ENCODE measurements around the gene XRN1.
"Not testable (repeated sequence)": the region's sequence is repeated elsewhere in the genome, so short reads cannot be mapped to it uniquely, and the experiment has no call there.

Gene XRN1

DNA sequence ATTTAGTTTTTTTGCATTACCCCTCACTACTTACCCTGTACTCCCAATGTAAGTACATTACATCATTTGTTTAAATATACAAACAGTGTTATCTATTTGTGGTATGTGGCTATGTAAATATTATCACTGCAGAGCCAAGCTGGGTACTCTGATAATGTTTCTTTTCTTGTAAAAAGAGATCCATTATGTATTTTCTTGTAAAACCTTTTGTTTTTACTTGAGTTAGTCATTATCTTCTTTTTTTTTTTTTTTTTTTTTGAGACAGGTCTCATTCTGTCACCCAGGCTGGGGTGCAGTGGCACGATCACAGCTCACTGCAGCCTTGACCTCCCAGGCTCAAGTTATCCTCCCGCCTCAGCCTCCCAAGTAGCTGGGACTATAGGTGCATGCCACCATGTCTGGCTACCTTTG is 131.9 kb downstream of the XRN1 start:
- not testable (repeated sequence) for H3K4me3 ChIP-seq (ENCODE audit: low read depth in 1 of 2, low read length in 2 of 2); H3K9me3 ChIP-seq (ENCODE audit: control insufficient read depth in 1 of 2, low read length in 2 of 2); H3K27ac ChIP-seq (ENCODE audit: low read depth, low read length); H3K4me1 ChIP-seq (ENCODE audit: control insufficient read depth in 1 of 2, insufficient read depth in 2 of 2, low read length in 2 of 2); H3K9ac ChIP-seq (ENCODE audit: low read depth in 1 of 2, low read length in 2 of 2); H3K27me3 ChIP-seq (ENCODE audit: control insufficient read depth in 1 of 2, insufficient read depth in 2 of 2, low read length in 2 of 2)
- peaks cover 6 to 34% of the 10 kb centered on the region in 2 donors for H3K36me3 ChIP-seq (ENCODE audit: control insufficient read depth in 1 of 2, insufficient read depth in 2 of 2, low read length in 2 of 2)

DNA sequence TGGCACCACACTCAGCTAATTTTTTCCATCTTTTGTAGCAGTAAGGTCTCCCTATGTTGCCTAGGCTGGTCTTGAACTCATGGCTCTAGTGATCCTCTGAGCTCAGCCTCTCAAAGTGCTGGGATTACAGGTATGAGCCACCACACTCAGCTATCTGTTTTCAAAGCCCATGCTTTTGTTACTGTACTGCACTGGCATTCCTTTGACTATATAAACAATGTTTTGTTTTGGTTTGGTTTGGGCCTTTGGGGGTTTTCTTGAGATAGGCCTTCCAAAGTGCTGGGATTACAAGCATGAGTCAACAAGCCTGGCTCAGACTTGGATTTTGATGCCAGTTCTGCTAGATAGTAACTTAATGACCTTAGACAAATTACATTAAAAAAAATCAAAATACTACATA is 132.8 kb downstream of the XRN1 start:
- Histone ChIP-seq H3K27ac (ENCODE audit: low read depth, low read length) (no peak overlapping the region), H3K27me3 (ENCODE audit: control insufficient read depth in 1 of 2, insufficient read depth in 2 of 2, low read length in 2 of 2) (no peaks in the 10 kb centered on the region), H3K9me3 (ENCODE audit: control insufficient read depth in 1 of 2, low read length in 2 of 2) (no peaks in the 10 kb centered on the region), H3K9ac (ENCODE audit: low read depth in 1 of 2, low read length in 2 of 2) (no peak overlapping the region), H3K4me1 (ENCODE audit: control insufficient read depth in 1 of 2, insufficient read depth in 2 of 2, low read length in 2 of 2) (no peaks in the 10 kb centered on the region), H3K4me3 (ENCODE audit: low read depth in 1 of 2, low read length in 2 of 2) (no peak overlapping the region), H3K36me3 (ENCODE audit: control insufficient read depth in 1 of 2, insufficient read depth in 2 of 2, low read length in 2 of 2) (peaks cover 6 to 37% of the 10 kb centered on the region in 2 donors)

DNA sequence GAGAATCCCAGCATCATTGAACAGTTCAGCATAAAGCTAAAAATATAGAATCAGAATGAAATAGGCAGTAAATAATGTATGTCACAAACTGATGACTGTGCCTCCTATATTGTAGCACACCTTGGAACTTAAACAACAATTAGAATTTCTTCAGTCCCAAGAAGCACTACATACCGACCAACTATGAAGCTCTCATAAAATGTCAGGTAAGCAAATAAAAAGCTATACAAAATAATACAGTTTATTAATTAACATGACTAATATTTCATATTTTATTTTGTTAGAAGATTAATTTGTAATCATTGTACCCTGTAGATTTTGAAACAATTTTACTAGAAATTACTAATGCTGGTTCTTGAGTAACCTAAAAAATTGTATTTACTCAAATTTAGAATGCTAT is 137.4 kb downstream of the XRN1 start:
- Histone ChIP-seq H3K36me3 (ENCODE audit: control insufficient read depth in 1 of 2, insufficient read depth in 2 of 2, low read length in 2 of 2) (peaks cover 6 to 25% of the 10 kb centered on the region in 2 donors), H3K9me3 (ENCODE audit: control insufficient read depth in 1 of 2, low read length in 2 of 2) (no peaks in the 10 kb centered on the region), H3K9ac (ENCODE audit: low read depth in 1 of 2, low read length in 2 of 2) (no peak overlapping the region), H3K27me3 (ENCODE audit: control insufficient read depth in 1 of 2, insufficient read depth in 2 of 2, low read length in 2 of 2) (no peaks in the 10 kb centered on the region), H3K4me3 (ENCODE audit: low read depth in 1 of 2, low read length in 2 of 2) (no peak overlapping the region), H3K27ac (ENCODE audit: low read depth, low read length) (no peak overlapping the region), H3K4me1 (ENCODE audit: control insufficient read depth in 1 of 2, insufficient read depth in 2 of 2, low read length in 2 of 2) (no peaks in the 10 kb centered on the region)

DNA sequence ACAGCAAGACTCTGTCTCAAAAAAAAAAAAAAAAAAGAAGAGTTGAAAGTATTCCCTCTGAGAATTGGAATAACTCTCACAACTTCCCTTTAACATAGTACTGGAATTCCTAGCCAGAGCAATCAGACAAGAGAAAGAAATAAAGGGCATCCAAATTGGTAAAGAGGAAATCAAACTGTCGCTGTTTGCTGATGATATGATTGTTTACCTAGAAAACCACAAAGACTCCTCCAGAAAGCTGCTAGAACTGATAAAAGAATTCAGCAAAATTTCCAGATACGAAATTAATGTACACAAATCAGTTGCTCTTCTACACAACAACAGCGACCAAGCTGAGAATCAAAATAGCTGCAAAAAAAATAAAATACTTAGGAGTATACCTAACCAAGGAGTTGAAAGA is 145.0 kb downstream of the XRN1 start:
- peaks cover 0 to 12% of the 10 kb centered on the region in 2 donors for H3K9me3 ChIP-seq (ENCODE audit: control insufficient read depth in 1 of 2, low read length in 2 of 2)
- not testable (repeated sequence) for H3K27me3 ChIP-seq (ENCODE audit: control insufficient read depth in 1 of 2, insufficient read depth in 2 of 2, low read length in 2 of 2); H3K4me3 ChIP-seq (ENCODE audit: low read depth in 1 of 2, low read length in 2 of 2); H3K9ac ChIP-seq (ENCODE audit: low read depth in 1 of 2, low read length in 2 of 2); H3K36me3 ChIP-seq (ENCODE audit: control insufficient read depth in 1 of 2, insufficient read depth in 2 of 2, low read length in 2 of 2); H3K4me1 ChIP-seq (ENCODE audit: control insufficient read depth in 1 of 2, insufficient read depth in 2 of 2, low read length in 2 of 2); H3K27ac ChIP-seq (ENCODE audit: low read depth, low read length)

DNA sequence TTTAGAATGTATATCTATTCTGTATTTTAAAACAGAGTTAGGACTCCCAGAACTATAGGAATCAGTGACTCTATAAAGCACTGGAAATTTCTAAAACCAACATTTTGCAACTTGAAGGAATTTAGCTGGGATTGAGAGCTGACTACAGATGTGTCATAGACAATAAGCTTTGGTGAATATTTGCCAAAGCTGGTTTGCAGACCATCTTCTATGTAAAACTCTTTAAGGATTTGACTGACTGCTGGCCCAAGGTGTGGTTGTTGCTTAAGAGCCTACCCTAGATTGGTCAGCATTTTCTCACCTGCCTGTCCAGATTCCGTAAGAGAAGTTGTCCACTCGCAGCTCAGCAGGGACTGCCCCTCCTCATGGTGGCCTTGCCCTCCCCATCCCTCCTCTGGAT is 149.2 kb downstream of the XRN1 start:
- Histone ChIP-seq H3K9me3 (ENCODE audit: control insufficient read depth in 1 of 2, low read length in 2 of 2) (peaks cover 0 to 8% of the 10 kb centered on the region in 2 donors), H3K27ac (ENCODE audit: low read depth, low read length) (no peak overlapping the region), H3K4me3 (ENCODE audit: low read depth in 1 of 2, low read length in 2 of 2) (no peak overlapping the region), H3K36me3 (ENCODE audit: control insufficient read depth in 1 of 2, insufficient read depth in 2 of 2, low read length in 2 of 2) (no peaks in the 10 kb centered on the region), H3K9ac (ENCODE audit: low read depth in 1 of 2, low read length in 2 of 2) (no peak overlapping the region), H3K27me3 (ENCODE audit: control insufficient read depth in 1 of 2, insufficient read depth in 2 of 2, low read length in 2 of 2) (no peaks in the 10 kb centered on the region), H3K4me1 (ENCODE audit: control insufficient read depth in 1 of 2, insufficient read depth in 2 of 2, low read length in 2 of 2) (no peaks in the 10 kb centered on the region)

DNA sequence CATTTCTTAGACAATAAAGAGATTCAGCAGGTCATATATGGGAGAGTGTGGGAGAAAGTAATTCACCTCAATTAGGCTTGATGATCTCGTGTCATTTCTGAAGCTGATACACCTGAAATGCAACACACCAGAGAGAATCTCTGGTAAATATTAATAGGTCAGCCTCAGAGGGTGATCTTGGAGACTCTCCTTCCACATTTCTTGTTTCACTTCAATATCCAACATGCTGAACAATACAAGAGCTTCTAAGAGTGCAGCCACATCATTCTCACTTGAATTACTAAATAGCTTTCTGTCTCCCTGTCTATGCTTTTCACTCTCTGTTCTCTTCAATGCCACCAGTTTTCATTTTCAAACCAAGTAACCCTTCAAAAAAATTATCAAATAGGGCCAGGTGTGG is 151.3 kb downstream of the XRN1 start:
- no peak overlapping the region for H3K4me3 ChIP-seq (ENCODE audit: low read depth in 1 of 2, low read length in 2 of 2)
- no peaks in the 10 kb centered on the region for H3K27me3 ChIP-seq (ENCODE audit: control insufficient read depth in 1 of 2, insufficient read depth in 2 of 2, low read length in 2 of 2)
- no peaks in the 10 kb centered on the region for H3K4me1 ChIP-seq (ENCODE audit: control insufficient read depth in 1 of 2, insufficient read depth in 2 of 2, low read length in 2 of 2)
- H3K9me3 ChIP-seq (ENCODE audit: control insufficient read depth in 1 of 2, low read length in 2 of 2) = no peaks in the 10 kb centered on the region
- no peak overlapping the region for H3K27ac ChIP-seq (ENCODE audit: low read depth, low read length)
- H3K9ac ChIP-seq (ENCODE audit: low read depth in 1 of 2, low read length in 2 of 2) = no peak overlapping the region
- no peaks in the 10 kb centered on the region for H3K36me3 ChIP-seq (ENCODE audit: control insufficient read depth in 1 of 2, insufficient read depth in 2 of 2, low read length in 2 of 2)

DNA sequence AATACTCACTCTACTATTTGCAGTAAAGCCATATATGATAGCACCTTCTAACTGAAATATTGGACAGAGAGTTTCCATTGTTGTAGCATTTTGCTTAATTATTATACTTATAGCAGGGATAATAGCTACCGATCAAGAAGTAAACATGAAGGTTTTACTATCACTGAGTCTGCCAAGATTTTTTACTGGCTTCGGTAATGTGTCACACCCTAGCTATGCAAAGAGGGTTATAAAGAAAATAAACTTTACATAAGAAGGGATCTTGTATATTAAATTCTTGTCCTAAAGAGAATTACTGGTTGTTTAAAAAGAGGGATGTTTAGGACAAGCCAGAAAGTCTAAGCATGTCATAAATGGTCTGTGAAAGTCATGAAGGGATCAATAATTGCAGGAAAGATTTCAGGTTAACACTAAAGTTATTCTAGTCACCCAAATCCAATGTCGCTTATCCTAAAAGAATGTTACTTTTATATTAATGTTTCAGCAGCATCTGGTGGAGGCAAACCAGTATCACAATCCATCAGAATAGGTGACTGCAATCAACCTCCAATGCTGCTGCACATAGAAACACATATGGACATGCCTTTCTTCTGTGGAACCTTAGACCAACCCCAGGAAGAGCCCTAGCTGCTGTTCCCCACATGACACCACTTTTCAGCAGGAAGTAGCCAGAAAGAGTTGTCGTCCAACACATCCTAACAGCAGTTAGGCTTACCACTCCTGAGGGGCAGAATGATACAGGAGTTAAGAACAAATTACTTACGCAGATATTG is 159.8 kb downstream of the XRN1 start:
- H3K27me3 ChIP-seq (ENCODE audit: control insufficient read depth in 1 of 2, insufficient read depth in 2 of 2, low read length in 2 of 2) = no peaks in the 10 kb centered on the region
- no peaks in the 10 kb centered on the region for H3K36me3 ChIP-seq (ENCODE audit: control insufficient read depth in 1 of 2, insufficient read depth in 2 of 2, low read length in 2 of 2)
- H3K4me1 ChIP-seq (ENCODE audit: control insufficient read depth in 1 of 2, insufficient read depth in 2 of 2, low read length in 2 of 2) = peaks cover 0 to 4% of the 10 kb centered on the region in 2 donors
- H3K4me3 ChIP-seq (ENCODE audit: low read depth in 1 of 2, low read length in 2 of 2) = no peak overlapping the region
- no peak overlapping the region for H3K27ac ChIP-seq (ENCODE audit: low read depth, low read length)
- no peak overlapping the region for H3K9ac ChIP-seq (ENCODE audit: low read depth in 1 of 2, low read length in 2 of 2)
- H3K9me3 ChIP-seq (ENCODE audit: control insufficient read depth in 1 of 2, low read length in 2 of 2) = peaks cover 14 to 18% of the 10 kb centered on the region in 2 donors

DNA sequence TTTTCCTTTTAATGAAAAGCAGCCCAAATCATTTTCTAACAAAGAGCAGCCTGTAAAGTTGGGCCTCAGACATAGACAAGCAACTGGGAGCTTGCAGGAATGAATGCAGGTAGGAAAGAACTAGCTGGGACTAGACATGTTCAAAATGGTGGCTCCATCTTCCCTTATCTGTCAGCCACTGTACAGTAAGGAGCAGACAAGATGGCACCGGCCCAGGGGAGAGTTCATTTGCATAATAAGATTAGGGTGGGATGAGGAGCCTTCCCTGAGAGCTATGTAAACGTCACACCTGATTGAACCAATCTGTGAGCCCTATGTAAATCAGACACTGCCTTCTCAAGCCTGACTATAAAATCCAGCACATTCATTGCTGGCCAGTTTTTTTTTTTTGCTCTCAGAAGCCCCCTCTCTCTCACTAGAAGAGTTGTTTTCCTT is 162.7 kb downstream of the XRN1 start:
- H3K9ac ChIP-seq (ENCODE audit: low read depth in 1 of 2, low read length in 2 of 2) = no peak overlapping the region
- no peak overlapping the region for H3K4me3 ChIP-seq (ENCODE audit: low read depth in 1 of 2, low read length in 2 of 2)
- peaks cover 0 to 4% of the 10 kb centered on the region in 2 donors for H3K4me1 ChIP-seq (ENCODE audit: control insufficient read depth in 1 of 2, insufficient read depth in 2 of 2, low read length in 2 of 2)
- no peaks in the 10 kb centered on the region for H3K27me3 ChIP-seq (ENCODE audit: control insufficient read depth in 1 of 2, insufficient read depth in 2 of 2, low read length in 2 of 2)
- H3K36me3 ChIP-seq (ENCODE audit: control insufficient read depth in 1 of 2, insufficient read depth in 2 of 2, low read length in 2 of 2) = no peaks in the 10 kb centered on the region
- H3K27ac ChIP-seq (ENCODE audit: low read depth, low read length) = no peak overlapping the region
- peaks cover 14 to 18% of the 10 kb centered on the region in 2 donors for H3K9me3 ChIP-seq (ENCODE audit: control insufficient read depth in 1 of 2, low read length in 2 of 2)

DNA sequence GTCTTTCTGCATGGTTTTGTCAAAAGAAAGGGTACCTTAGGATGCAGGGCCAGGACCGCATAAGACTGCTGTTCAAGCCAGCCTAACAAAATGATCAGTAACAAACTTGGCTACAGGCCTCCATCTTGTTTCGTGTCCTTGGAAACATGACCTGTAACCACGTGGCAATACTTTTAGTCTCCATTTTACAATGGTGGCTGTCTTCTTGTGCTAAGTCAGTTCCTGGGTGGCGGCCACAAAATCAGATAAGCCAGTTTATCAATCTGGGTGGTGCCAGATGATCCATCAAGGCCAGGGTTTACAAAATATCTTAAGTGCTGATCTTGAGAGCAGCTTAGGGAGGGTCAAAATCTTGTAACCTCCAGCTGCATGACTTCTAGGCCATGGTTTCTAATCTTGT is 165.3 kb downstream of the XRN1 start:
- no peak overlapping the region for H3K27ac ChIP-seq (ENCODE audit: low read depth, low read length)
- H3K36me3 ChIP-seq (ENCODE audit: control insufficient read depth in 1 of 2, insufficient read depth in 2 of 2, low read length in 2 of 2) = no peaks in the 10 kb centered on the region

DNA sequence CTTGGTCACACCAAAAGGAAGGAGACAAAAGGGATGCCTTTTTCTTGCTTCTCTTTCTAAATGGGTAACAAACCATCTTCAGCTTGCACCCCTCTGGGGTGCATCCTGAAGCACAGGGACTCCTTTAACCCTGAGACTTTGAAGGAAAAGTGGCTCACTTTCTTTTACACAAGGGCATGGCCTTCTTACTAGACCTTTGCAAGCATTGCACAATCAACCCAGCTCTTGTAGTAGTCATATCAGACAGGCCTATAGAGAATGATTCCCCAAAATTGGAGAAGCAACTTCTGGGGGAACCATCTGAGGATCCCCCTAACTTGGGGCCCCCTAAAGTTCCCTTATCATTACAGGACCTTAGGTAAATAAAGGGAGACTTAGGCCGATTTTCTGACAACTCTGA is 166.4 kb downstream of the XRN1 start:
- H3K4me1 ChIP-seq (ENCODE audit: control insufficient read depth in 1 of 2, insufficient read depth in 2 of 2, low read length in 2 of 2) = peaks cover 0 to 4% of the 10 kb centered on the region in 2 donors
- no peaks in the 10 kb centered on the region for H3K36me3 ChIP-seq (ENCODE audit: control insufficient read depth in 1 of 2, insufficient read depth in 2 of 2, low read length in 2 of 2)
- H3K4me3 ChIP-seq (ENCODE audit: low read depth in 1 of 2, low read length in 2 of 2) = no peak overlapping the region
- no peaks in the 10 kb centered on the region for H3K27me3 ChIP-seq (ENCODE audit: control insufficient read depth in 1 of 2, insufficient read depth in 2 of 2, low read length in 2 of 2)
- no peak overlapping the region for H3K9ac ChIP-seq (ENCODE audit: low read depth in 1 of 2, low read length in 2 of 2)
- H3K9me3 ChIP-seq (ENCODE audit: control insufficient read depth in 1 of 2, low read length in 2 of 2) = no peaks in the 10 kb centered on the region
- H3K27ac ChIP-seq (ENCODE audit: low read depth, low read length) = no peak overlapping the region

More for the DNA sequence above, 165.3 kb downstream of the XRN1 start:
- Histone ChIP-seq H3K4me1 (ENCODE audit: control insufficient read depth in 1 of 2, insufficient read depth in 2 of 2, low read length in 2 of 2) (peaks cover 0 to 4% of the 10 kb centered on the region in 2 donors), H3K9ac (ENCODE audit: low read depth in 1 of 2, low read length in 2 of 2) (no peak overlapping the region), H3K4me3 (ENCODE audit: low read depth in 1 of 2, low read length in 2 of 2) (no peak overlapping the region), H3K27me3 (ENCODE audit: control insufficient read depth in 1 of 2, insufficient read depth in 2 of 2, low read length in 2 of 2) (no peaks in the 10 kb centered on the region), H3K9me3 (ENCODE audit: control insufficient read depth in 1 of 2, low read length in 2 of 2) (peaks cover under 1 to 2% of the 10 kb centered on the region in 2 donors)
